Left ventricle myocardium superior (tissue), 1 donor: ENCODE results near the gene FARS2. TPM values are rescaled to one million over a fixed set of nuclear protein-coding genes. Genes with fewer than 3 reads are reported as not detected.
A peak's percentile ranks its signal among the peaks of the same experiment; 100 is the strongest.

Source experiments
- ATAC-seq: fragments of 200-7000 bp; cut with Tn5 transposase; one replicate; pipeline ENCODE4 v1.9.1; 2020; ENCODE audit warnings: mild to moderate bottlenecking, moderate library complexity
- DNase-seq: peaks from one replicate; pipeline ENCODE4 v3.0.0-alpha.2; 2020
- intact Hi-C: fragments of 100-400 bp; cut with micrococcal nuclease; formaldehyde crosslinking; loops from one replicate; pipeline ENCODE4 v1.11.0; 2022
- total RNA-seq: library from RNA; stranded (reverse); fragmentation: NEBNext Ultra II Directional; extraction: Animal tissue kit (Norgen Biotek cat#: 25700); gene quantifications from one replicate; pipeline ENCODE4 v1.2.1, GENCODE V29; 2021
- donor health status: DM: no; HTN: yes; CAD: no; lungs with severe emphysema.

The FARS2 gene
- total RNA-seq, 1 donor from 2014 or later, result 19.4 TPM

DNA sequence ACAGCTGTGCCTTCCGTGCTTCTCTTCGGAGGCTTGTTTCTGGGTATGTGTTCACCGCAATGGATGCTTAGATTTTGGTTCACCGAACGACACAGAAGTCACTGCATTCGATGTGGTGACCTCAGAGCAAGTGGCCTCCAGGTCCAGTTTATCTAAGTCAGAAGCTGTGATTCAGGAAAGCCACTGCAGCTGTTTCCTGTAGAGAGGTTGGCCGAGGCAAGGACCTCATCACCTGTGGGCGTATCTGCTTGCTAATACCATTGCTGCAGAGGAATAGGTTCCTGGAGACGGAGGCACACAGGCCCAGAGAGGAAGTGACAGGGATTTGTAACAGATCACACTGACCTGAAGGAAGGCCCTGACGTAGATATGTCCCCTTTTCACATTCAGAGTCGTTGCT is 82.7 kb downstream of the FARS2 start:
- ATAC-seq, result no peak
- DNase-seq, result no peak
- intact Hi-C loops, result no loop called here

DNA sequence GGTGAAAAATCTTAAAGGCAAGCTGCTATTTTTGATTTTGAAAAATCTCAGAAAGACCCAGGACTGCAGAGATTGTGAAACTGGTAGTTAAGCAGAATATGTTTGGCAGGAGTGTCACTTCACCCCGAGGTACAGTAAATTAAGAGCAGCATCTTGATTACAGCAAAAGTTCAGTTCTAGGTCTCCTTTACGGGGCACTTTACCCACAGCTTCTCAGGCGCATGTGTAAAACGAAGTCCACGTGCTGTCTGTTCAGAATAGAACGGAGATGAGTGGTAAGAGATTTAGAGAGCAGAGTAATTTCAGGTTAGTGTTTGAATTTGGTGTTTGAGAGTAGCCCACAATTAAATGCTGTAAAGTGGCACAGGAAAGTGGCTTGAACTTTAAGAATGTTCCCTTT is 84.0 kb downstream of the FARS2 start:
- intact Hi-C loops, result no loop called here
- no peak for DNase-seq
- ATAC-seq, result no peak

DNA sequence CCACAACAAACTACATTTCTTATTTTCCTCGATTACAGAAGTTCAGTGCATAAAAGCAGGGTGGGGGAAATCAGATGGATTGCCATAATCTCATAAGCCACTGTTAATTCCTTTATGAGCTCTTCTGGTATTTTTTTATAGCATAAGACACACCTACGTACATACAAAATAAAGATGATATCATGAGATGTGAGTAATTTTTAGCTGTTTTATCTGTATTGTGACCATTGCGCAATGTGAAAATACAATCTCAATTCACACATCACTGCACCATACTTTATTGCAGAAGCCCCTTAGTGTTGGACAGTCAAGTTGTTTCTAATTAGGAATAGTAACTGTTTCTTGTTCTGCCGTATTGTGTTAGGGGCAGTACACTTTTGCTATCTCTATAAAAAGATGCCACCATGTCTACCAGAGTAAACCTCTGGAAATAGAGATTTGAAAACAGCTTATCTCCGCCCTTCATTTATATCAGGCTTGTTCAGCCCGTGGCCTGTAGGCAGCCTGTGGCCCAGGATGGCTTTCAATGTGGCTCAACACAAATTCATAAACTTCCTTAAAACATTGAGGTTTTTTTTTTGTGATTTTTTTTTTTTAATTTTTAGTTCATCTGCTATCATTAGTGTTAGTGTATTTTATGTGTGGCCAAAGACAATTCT is 90.4 kb downstream of the FARS2 start:
- no peak for ATAC-seq
- intact Hi-C loops, result no loop called here

GRCh38 chr6:5353971-5354370 is 92.7 kb downstream of the FARS2 start:
- ATAC-seq, result no peak
- DNase-seq, result no peak
- intact Hi-C loops, result no loop called here

More for the DNA sequence above, 90.4 kb downstream of the FARS2 start:
- DNase-seq, result no peak

DNA sequence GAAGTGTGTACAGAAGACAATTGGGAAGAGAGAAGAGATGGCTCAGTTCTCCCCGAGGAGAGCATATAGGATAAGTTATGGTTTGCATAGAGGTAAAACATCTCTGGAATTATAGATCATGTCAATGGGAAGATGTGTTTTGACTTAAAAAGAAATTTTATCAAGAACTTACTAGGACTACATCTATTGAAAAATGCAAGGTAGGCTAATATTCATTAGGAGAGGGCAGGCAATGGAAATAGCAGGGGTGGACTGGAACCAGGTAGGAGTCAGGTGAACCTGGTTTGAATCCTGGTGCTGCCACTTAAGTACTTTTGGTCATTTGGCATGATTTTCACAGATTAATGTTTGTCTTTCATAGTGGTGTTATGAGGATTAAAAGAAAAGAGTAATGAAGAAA is 96.2 kb downstream of the FARS2 start:
- intact Hi-C loops, result no loop called here
- DNase-seq (no peak), ATAC-seq (no peak)

DNA sequence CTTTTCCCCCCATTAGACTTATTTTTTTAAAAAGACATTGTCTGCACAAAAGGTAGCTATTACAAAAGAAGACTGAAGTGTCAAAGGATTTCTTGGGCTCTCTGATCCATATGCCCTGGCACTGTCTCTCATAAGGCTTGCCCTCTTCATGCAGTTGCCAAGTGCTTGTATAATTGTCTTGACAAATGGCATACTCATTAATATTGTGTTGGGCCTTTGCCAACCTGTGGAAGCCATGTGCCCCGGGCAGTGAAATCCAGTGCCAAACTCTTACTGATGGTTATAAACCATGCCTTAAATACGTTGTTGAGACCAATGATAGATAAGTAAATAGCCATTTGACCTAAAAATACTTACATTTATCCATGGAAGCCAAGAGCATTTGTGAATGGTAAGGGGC is 98.1 kb downstream of the FARS2 start:
- ATAC-seq (no peak), DNase-seq (no peak)

GRCh38 chr6:5361396-5361795 is 100.1 kb downstream of the FARS2 start:
- intact Hi-C loops, result no loop called here
- DNase-seq (no peak), ATAC-seq (no peak)

More for the DNA sequence above, 98.1 kb downstream of the FARS2 start:
- intact Hi-C loops, result no loop called here

- intact Hi-C loops, result no loop called here
- ATAC-seq, result no peak
- DNase-seq, result no peak
These were observed 104.3 kb downstream of the FARS2 start for GRCh38 chr6:5365436-5366195.

DNA sequence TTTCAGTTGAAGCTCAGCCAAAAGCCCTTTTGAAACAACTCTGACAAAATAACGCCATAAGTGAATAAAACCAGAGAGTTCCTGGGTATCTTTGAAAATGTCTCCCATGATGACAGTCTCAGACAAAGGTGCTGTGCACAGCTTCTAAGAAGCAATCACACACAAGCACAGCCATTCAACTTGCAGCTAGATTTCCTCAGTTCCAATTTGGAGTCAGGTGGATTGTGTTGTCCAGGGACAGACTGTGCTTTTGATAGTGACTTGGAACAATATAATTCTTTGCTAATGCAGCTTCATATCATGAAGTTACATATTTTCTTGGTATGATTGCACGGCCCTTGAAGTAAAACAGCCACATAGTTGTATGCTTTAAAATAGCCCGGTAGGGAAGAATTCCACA is 105.6 kb downstream of the FARS2 start:
- DNase-seq (no peak), ATAC-seq (peak; percentile 51)
- intact Hi-C loops, result no loop called here

- DNase-seq (no peak), ATAC-seq (no peak)
- intact Hi-C loops, result no loop called here
These were observed 106.2 kb downstream of the FARS2 start for GRCh38 chr6:5367510-5367909.

- DNase-seq (no peak), ATAC-seq (no peak)
- intact Hi-C loops, result no loop called here
These were observed 112.1 kb downstream of the FARS2 start for GRCh38 chr6:5373430-5373829.

DNA sequence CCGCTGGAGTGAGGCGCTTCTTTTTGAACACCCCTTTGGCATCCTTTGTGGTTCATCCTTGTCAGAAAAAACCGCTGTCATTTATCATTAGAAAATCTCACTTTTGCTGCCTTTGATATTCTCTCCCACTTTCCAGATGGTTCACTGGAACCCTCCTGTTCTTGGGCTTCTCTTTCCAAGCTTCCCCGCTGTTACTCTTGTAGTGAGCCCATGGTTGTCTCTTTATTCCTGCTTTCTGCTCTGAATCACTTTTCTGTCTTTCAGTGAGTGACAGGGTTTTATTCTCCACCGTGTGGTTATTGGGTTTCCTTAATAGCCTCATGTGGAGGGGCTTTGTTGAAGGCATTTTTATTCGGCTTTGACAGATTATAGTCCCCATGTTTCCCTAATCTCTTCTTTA is 117.0 kb downstream of the FARS2 start:
- ATAC-seq, result no peak
- intact Hi-C loops, result no loop called here
- no peak for DNase-seq

GRCh38 chr6:5379647-5380242 is 118.4 kb downstream of the FARS2 start:
- no peak for ATAC-seq
- DNase-seq, result no peak
- intact Hi-C loops, result no loop called here

DNA sequence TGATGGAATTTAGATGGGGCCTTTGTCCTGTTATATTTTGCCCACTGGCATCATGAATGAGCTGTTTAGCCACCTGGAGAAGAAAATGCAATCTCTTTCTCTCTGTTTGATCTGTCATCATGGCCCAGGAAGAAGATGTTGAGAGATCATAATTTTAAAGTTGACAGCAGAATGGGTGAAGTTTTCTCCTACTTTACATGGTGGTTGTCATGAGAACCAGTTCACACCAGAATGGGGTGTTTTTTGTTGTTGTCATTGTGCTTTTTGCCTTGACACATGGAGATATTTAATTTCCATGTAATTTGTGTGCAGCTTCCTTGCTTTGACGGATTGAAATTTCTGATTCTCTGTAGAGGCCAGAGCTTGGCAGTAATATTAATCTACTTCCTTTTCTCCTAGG is 122.5 kb downstream of the FARS2 start:
- DNase-seq, result no peak
- intact Hi-C loops, result no loop called here

GRCh38 chr6:5384276-5384675 is 123.0 kb downstream of the FARS2 start:
- intact Hi-C loops, result no loop called here
- no peak for DNase-seq
- no peak for ATAC-seq

More for the DNA sequence above, 122.5 kb downstream of the FARS2 start:
- no peak for ATAC-seq

- no peak for ATAC-seq
- intact Hi-C loops, result no loop called here
- DNase-seq, result no peak
These were observed 127.0 kb downstream of the FARS2 start for GRCh38 chr6:5388326-5388725.

GRCh38 chr6:5389086-5389745 is 127.9 kb downstream of the FARS2 start:
- intact Hi-C loops, result no loop called here
- DNase-seq (no peak), ATAC-seq (no peak)

- ATAC-seq (no peak), DNase-seq (no peak)
- intact Hi-C loops, result no loop called here
These were observed 128.9 kb downstream of the FARS2 start for GRCh38 chr6:5390177-5390576.

GRCh38 chr6:5394280-5394679 is 133.0 kb downstream of the FARS2 start:
- intact Hi-C loops, result no loop called here
- no peak for ATAC-seq
- no peak for DNase-seq

- no peak for DNase-seq
- no peak for ATAC-seq
- intact Hi-C loops, result no loop called here
These were observed 134.4 kb downstream of the FARS2 start for GRCh38 chr6:5395719-5396118.
